Hepatocyte (in vitro differentiated cells): ENCODE data around the gene CDC42EP1. TPM values are rescaled to one million over a fixed set of nuclear protein-coding genes. Genes with fewer than 3 reads are reported as not detected.
"Not testable (repeated sequence)": the region's sequence is repeated elsewhere in the genome, so short reads cannot be mapped to it uniquely, and the experiment has no call there.

Experiments
- DNase-seq: peaks from one replicate; pipeline ENCODE4 v3.0.0-alpha.2; 2016; ENCODE audit warnings: low spot score
- H2AFZ ChIP-seq: fragments of 200-600 bp; sonication (generic); 2 replicates; pipeline ENCODE4 v1.6.0; 2016; ENCODE audit warnings: antibody characterized with exemption, mild to moderate bottlenecking
- H3K27ac ChIP-seq: fragments of 200-600 bp; sonication (generic); 2 replicates; pipeline ENCODE4 v1.5.1; 2016; ENCODE audit warnings: mild to moderate bottlenecking
- H3K27me3 ChIP-seq: fragments of 200-600 bp; sonication (generic); 2 replicates; pipeline ENCODE4 v1.6.1; 2016
- H3K36me3 ChIP-seq: fragments of 200-600 bp; sonication (generic); replicated peaks from 2 replicates; pipeline ENCODE4 v1.5.1; 2016; ENCODE audit warnings: low read depth; ENCODE audit not compliant: insufficient read depth
- H3K4me1 ChIP-seq: fragments of 200-600 bp; sonication (generic); 2 replicates; pipeline ENCODE4 v1.5.1; 2016; ENCODE audit warnings: mild to moderate bottlenecking, moderate library complexity; ENCODE audit not compliant: insufficient read depth
- H3K4me2 ChIP-seq: fragments of 200-600 bp; sonication (generic); 2 replicates; pipeline ENCODE4 v1.6.0; 2016
- H3K4me3 ChIP-seq: fragments of 200-600 bp; sonication (generic); 2 replicates; pipeline ENCODE4 v1.5.1; 2016; ENCODE audit warnings: mild to moderate bottlenecking
- H3K79me2 ChIP-seq: fragments of 200-600 bp; sonication (generic); 2 replicates; pipeline ENCODE4 v1.6.0; 2017; ENCODE audit warnings: mild to moderate bottlenecking
- H3K9me2 ChIP-seq: fragments of 200-600 bp; sonication (generic); replicated peaks from 2 replicates; pipeline ENCODE4 v1.6.0; 2017; ENCODE audit warnings: mild to moderate bottlenecking; ENCODE audit not compliant: insufficient read depth
- H3K9me3 ChIP-seq: fragments of 200-600 bp; sonication (generic); 2 replicates; pipeline ENCODE4 v1.5.1; 2016; ENCODE audit warnings: low read depth, mild to moderate bottlenecking
- H4K20me1 ChIP-seq: fragments of 200-600 bp; sonication (generic); 2 replicates; pipeline ENCODE4 v1.6.0; 2016; ENCODE audit warnings: mild to moderate bottlenecking; ENCODE audit not compliant: insufficient read depth, poor library complexity, severe bottlenecking
- EZH2 ChIP-seq: fragments of 200-600 bp; sonication (generic); IDR thresholded peaks from 2 replicates; pipeline ENCODE4 v1.6.1; 2016; ENCODE audit warnings: antibody characterized with exemption, mild to moderate bottlenecking, borderline replicate concordance
- EZH2phosphoT487 ChIP-seq: fragments of 200-600 bp; sonication (generic); IDR thresholded peaks from one replicate; pipeline ENCODE4 v1.6.1; 2018; ENCODE audit warnings: antibody characterized with exemption, mild to moderate bottlenecking, low read depth, moderate library complexity; ENCODE audit not compliant: unreplicated experiment, severe bottlenecking
- WGBS: methylation state at CpG from one replicate; pipeline ENCODE4 v1.1.6; 2016; ENCODE audit warnings: low lambda C conversion rate; ENCODE audit errors: missing lambda C conversion rate; 5-methylcytosine and 5-hydroxymethylcytosine counted together
- polyA plus RNA-seq: library from polyadenylated mRNA; unstranded; fragments of >200 nt; fragmentation: Nextera tagmentation; extraction: Ambion mirVana; gene quantifications from 2 replicates; pipeline ENCODE4 v1.2.1, GENCODE V29; 2016
- total RNA-seq: library from RNA; depleted of rRNA; stranded (reverse); fragments of >200 nt; gene quantifications from 2 replicates; pipeline ENCODE4 v1.2.3, GENCODE V29; 2014
- TF ChIP-seq, protein P1 (sequence below): fragments of 200-600 bp; sonication (generic); IDR thresholded peaks from 2 replicates; pipeline ENCODE4 v1.5.1; 2016; ENCODE audit warnings: antibody characterized with exemption, mild to moderate bottlenecking; ENCODE audit not compliant: poor library complexity

The CDC42EP1 gene
- total and polyA plus RNA-seq, 2 experiments from 2014 or later = 34.6 to 149 TPM

DNA sequence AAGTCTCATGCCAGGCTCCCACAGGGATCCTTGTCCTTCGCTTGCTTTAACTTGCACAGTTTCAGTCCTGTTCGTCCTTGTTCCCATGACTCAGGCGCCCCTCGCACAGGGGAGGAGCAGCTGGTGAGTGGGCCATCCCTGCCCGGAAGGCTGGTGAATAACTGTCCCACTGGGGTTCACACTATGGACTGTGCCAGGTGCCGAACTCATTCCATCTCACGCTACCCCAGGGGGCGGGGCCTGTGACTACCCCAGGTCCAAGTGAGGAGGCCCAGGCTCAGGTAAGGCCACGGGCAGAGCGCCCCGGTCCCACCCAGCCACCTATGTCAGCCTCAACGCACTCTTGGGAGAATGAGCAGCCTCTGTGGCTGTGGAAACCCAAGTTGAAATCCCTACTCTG lies 33.9 kb upstream of the CDC42EP1 start:
- Histone ChIP-seq H2AFZ (no peak overlapping the region), H3K27ac (no peak overlapping the region), H3K9me3 (no peaks in the 10 kb centered on the region), H3K9me2 (no peaks in the 10 kb centered on the region), H3K4me3 (no peak overlapping the region), H3K4me1 (peaks cover 7% of the 10 kb centered on the region), H4K20me1 (no peaks in the 10 kb centered on the region), H3K27me3 (no peaks in the 10 kb centered on the region), H3K4me2 (no peak overlapping the region), H3K79me2 (no peaks in the 10 kb centered on the region), H3K36me3 (no peaks in the 10 kb centered on the region)
- TF ChIP-seq EZH2 (no peak), EZH2phosphoT487 (no peak)
- TF ChIP-seq, protein P1, sequence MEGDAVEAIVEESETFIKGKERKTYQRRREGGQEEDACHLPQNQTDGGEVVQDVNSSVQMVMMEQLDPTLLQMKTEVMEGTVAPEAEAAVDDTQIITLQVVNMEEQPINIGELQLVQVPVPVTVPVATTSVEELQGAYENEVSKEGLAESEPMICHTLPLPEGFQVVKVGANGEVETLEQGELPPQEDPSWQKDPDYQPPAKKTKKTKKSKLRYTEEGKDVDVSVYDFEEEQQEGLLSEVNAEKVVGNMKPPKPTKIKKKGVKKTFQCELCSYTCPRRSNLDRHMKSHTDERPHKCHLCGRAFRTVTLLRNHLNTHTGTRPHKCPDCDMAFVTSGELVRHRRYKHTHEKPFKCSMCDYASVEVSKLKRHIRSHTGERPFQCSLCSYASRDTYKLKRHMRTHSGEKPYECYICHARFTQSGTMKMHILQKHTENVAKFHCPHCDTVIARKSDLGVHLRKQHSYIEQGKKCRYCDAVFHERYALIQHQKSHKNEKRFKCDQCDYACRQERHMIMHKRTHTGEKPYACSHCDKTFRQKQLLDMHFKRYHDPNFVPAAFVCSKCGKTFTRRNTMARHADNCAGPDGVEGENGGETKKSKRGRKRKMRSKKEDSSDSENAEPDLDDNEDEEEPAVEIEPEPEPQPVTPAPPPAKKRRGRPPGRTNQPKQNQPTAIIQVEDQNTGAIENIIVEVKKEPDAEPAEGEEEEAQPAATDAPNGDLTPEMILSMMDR = no peak
- WGBS = 91% methylated on average over 12 of the region's 12 CpGs
- DNase-seq = no peak

- not testable (repeated sequence) for H3K4me2 ChIP-seq, H3K27me3 ChIP-seq
These were observed 33.1 kb upstream of the CDC42EP1 start for GRCh38 chr22:37527081-37527752.

GRCh38 chr22:37527952-37528351 lies 32.3 kb upstream of the CDC42EP1 start:
- H3K9me2 ChIP-seq, H3K4me1 ChIP-seq, DNase-seq, H3K36me3 ChIP-seq, H3K27ac ChIP-seq, H2AFZ ChIP-seq, H3K27me3 ChIP-seq, H3K4me2 ChIP-seq, H3K79me2 ChIP-seq, H4K20me1 ChIP-seq, H3K4me3 ChIP-seq, H3K9me3 ChIP-seq: not testable (repeated sequence)
- 93% methylated on average over 9 of the region's 9 CpGs for WGBS

More at GRCh38 chr22:37527081-37527752, 33.1 kb upstream of the CDC42EP1 start:
- not testable (repeated sequence) for DNase-seq, H3K4me3 ChIP-seq, H2AFZ ChIP-seq, H3K36me3 ChIP-seq, H3K9me3 ChIP-seq, H3K9me2 ChIP-seq, H3K27ac ChIP-seq, H3K79me2 ChIP-seq, H4K20me1 ChIP-seq, H3K4me1 ChIP-seq
- 95% methylated on average over 9 of the region's 9 CpGs for WGBS

DNA sequence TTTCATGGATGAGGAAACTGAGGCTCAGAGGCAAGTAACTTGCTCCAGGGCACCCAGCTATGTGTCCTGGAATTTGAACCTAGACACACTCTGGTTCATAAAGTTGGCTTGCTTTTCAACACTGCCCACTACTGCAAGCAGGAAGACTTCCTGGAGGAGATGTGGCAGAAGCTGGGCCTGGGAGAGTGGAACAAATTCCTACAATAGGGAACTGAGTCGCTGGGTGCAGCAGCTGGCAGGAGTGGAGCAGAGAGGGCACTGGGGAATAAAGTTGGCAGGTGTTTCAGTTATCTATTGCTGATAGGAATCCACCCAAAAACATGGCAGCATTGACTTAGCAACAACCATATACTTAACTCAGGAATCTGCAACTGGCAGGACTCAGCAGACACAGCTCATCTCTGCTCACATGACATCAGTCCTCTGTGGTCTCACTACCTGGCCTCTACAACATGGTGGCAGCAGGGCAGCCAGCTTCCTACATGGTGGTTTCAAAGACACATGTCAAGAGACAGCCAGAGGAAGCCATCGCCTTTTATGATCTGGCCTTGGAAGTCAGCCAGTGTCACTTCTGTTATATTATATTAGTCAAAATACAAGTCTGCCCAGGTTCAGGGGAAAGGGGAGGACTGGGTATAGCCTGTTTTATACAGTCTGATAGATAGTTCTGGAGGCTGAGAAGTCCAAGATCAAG lies 30.5 kb upstream of the CDC42EP1 start:
- Histone ChIP-seq H3K4me3 (no peak overlapping the region), H3K36me3 (no peaks in the 10 kb centered on the region), H3K9me3 (no peaks in the 10 kb centered on the region), H2AFZ (no peak overlapping the region), H3K9me2 (no peaks in the 10 kb centered on the region), H4K20me1 (no peaks in the 10 kb centered on the region), H3K4me1 (peaks cover 7% of the 10 kb centered on the region), H3K27me3 (no peaks in the 10 kb centered on the region), H3K79me2 (no peaks in the 10 kb centered on the region), H3K27ac (no peak overlapping the region), H3K4me2 (no peak overlapping the region)
- DNase-seq = no peak
- TF ChIP-seq EZH2phosphoT487 (no peak), EZH2 (no peak)
- TF ChIP-seq, protein P1 = no peak
- WGBS = 85% methylated on average over 2 of the region's 2 CpGs
